Measurements from ENCODE around the gene SYK.
"Not testable (repeated sequence)": the region's sequence is repeated elsewhere in the genome, so short reads cannot be mapped to it uniquely, and the experiment has no call there.

The SYK gene

DNA sequence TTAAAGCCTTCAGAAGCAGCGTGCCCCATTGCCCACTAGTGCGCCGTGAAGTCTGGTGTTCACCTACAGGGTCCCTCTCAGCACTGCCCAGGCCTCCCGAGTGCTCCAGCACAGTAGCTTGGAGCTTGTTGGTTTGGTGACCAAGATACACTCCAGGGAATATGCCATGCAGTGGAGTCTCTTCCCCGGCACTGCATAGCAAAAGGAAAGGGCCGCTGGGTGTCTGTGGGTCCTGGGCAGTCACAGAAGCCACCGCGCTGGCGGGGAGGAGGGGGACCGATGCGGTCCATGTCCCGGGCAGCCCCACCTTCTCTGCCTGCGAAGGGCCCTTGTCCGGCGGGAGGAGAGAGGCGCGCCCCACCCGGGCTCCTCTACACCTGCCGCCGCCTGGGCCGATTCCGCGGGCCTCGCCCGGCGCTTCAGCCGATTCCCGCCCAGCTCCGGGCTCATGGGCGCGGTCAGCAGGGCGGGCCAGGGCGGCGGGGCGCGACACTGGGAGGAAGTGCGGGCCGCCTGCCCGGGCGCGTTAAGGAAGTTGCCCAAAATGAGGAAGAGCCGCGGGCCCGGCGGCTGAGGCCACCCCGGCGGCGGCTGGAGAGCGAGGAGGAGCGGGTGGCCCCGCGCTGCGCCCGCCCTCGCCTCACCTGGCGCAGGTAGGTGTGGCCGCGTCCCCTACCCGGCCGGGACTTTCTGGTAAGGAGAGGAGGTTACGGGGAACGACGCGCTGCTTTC, at the start of gene SYK:
SYK (plus strand) TSS at position 579 of the 732 bp plus-strand sequence. CDS start 42,080 bp downstream, outside the sequence.
- FAIRE-seq = no peak

DNA sequence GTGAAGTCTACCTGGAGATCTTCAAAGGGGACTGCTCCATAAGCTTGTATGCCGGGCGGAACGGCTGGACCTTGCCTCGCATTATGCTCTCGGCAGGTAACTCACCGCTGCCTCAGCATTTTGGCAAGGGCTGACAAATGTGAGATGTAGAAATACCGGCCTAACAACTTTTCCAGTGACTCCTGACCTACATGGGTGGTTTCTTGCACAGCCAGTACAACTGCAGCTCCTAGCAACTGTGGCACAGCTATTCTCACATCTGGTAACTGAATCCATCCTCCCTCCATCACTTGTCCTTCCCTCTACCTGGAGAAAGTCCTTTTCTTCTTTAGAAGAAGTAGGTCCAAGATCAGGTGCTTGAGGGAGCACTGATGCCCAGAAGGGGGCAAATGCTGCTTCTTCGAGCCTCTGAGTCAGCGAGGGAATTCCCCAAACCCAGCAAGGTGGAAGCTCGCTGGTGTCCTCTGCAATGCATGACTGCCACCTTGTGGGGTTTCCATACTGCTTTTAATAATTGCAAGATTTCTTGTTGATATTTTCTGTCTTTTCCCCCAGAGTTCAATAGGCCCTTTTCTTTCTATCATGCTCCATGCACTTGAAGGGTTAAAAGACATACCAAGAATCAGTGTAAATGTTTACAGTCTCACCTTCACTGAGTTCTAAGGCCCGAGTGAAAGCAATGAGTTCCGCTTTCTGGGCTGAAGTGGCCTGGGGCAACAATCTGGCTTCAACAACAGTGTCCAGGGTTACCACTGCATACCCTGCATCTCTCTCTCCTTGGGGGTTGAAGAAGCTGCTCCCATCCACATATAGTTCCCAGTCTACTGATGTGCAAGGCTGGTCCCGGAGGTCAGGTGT, 45.9 kb upstream of the SYK start:
- FAIRE-seq = not testable (repeated sequence)

DNA sequence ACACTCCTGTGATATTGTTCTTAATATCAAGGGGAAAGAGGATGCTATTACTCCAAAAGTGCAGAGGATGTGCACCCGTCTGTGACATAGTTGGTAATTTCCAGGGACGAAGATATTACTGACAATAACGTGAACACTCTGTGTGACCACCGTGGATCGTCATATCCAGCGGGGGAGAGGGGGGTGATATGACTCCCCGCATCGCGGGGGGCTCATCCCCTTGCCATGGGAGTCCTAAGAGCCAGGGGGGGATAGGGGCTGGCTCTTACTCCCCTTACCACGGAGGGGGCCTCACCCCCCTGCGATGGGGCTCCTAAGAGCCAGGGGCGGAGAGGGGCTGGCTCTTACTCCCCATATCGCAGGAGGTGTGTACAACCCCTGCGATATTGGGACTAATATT, 41.0 kb upstream of the SYK start:
- not testable (repeated sequence) for FAIRE-seq

DNA sequence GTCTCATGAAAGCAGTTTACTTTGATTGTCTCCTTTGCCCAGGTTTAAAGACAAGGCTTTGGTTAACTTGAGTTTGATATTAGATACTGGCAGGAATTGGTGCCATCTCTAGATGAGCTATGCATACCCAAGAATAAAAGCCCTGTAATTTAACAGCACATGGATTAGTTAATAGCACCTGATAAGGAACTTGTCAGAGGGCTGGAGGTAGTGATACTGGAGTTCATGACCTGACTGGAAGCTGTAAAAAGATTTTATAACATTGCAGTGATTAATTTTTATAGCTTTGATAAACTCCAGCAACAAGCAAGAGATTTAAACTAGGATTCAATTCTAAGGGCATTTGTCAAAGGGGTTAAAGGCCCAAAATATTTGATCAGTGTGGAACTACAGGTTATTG, 34.9 kb upstream of the SYK start:
- FAIRE-seq = no peak

DNA sequence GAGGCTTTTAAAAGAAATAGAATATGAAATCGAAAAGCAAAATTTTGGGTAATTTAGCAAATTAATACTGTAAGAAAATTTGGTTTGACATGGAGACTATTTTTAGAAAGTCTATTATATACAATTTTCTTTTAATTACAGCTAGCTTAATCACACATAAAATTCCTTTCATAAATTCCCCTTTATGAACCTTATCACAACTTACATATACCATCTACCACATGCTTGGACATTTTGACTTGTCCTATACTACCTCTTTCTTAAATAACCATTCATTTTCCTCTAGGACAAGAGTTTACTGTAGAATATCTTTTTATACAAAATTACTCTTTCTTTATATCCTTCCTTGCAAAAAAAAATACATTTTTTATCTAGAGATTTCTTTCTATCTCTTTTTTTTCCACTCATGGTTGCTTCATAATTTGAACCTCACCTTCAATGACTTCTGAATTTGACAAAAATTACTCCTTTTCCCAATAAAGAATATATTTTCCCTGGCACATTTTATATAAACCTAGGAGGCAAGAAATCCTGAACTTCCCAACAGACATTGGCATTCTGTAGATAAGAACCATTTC, 34.0 kb upstream of the SYK start:
- no peak for FAIRE-seq

DNA sequence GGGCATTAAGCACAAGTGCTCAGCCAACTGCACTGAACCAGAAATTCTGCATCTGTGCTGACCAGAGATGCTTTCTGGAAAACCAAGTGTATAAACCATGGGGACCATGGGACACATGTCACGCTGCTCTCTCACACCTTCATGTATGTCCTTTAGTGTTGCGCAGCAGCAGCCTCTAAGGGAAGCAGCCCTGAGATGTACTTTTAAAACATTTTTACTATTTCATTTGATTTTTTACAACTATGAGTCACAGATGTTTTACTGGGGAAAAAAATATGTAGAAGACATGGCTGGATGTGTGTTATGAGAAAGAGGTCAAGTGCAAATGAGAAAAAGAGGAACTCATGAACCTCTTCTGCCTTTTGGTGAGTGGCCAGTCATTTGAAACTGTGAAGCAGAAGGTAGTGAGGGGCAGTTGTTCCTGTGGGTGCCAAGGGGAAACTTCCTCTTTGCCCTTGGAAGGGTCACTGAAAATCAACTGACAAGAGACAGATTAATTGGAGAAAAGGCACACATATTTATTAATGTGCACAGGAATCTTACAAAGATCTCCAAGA, 31.4 kb upstream of the SYK start:
- FAIRE-seq = no peak

DNA sequence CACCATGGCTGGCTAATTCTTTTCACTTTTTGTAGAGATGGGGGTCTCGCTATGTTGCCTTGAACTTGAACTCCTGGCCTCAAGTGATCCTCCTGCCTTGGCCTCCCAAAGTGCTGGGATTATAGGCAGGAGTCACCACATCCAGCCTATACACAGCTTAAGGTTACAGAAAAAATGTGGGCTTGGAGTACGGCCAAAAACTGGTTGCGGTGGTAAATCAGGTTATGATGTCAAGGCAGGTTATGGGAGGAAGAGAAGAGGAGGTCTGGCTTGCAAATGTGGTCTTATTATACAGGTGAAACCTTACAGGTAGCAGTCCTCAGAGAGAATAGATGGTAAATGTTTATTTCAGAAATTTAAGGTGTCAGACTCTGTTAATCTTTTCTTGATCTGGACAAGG, 30.7 kb upstream of the SYK start:
- no peak for FAIRE-seq

DNA sequence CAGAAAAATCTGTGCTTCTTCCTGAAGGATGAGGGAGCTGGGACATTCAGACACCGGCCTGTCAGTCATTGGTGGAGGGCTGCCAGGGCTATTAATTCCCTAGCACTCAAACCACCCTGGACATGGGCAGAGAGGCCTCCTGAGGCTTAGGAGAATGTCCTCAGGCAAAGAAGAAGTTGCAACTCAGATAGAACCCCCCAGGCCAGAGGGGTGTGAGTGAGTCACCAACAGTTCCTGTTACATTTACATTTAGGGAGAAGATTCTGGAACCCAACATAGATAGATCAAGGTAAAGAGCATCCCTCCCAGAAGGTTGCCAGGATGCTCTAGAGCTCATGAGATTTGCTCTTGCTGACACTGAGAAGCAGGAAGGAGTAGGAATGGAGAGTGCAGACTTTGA, 29.2 kb upstream of the SYK start:
- no peak for FAIRE-seq

DNA sequence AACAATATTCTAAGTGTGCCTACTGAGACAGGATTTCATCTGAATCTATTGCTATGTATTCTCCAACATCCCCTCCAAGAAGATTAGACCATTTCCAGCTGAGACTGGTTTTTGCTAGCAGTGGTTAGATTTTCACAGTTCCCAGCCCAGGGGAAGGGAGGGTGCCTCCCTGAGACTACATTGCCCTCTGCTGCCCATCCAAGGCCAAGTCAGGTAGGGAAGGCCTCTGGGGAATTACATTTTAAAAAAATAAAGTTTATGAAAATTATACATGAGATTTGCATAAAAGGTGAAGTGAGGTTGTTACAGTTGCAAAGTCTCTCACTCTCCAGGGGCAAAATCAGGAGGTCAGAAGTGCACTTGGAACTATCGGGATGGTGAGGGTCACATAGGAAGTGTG, 28.0 kb upstream of the SYK start:
- FAIRE-seq = no peak

DNA sequence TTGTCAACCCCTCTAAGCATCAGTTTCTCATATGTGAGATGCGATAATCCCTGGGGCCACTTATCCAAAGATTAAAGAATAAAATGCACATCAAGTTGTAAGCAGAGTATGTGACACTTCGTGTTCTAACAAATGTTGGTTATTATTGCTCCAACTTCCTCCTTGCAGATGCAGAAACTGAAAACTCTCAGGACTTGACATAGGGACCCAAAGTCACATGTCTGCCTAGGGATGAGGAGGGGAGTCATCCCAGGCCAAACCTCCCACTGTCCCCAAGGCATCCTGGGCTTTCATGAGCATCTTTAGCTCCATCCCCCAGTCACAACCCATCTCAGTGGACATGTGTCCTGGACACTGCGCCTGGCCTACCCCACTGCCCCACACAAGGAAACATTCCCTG, 27.5 kb upstream of the SYK start:
- FAIRE-seq = no peak

DNA sequence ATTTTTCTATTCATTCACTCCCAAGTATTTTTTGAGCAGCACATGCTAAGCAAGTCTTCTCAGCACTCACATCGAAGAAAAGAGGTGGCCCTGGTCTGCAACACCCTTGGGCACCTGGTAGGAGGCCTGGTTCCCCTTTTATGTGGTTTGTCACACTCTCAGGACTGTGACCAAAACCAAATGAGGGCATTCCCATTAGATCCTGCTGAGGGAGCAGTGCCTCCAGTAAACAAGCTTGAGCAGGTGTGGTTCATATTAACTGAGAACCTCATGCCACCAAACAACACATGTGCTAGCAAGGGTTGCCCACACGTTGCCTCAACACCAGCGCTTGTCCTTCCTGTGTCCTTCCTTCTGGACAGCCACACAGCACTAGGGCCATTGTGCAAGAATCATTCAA, 26.9 kb upstream of the SYK start:
- FAIRE-seq = no peak

DNA sequence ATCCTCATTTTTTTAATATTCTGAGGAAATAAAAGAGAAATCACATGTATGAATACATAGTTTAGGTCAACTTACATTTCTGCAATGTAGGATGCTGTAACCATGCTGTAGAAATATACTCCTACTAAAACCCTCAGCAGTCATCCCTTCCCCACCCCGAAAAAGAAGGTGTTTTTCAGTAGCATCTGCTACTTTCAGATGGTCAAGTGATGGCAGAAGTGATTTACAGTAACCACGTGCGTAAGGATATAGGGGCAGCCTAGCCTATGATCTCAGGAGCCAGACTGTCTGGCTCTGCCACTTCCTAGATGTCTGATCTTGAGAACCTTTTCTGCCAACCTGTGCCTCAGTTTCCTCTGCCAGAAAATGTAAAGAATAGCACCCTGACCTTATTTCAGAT, 26.0 kb upstream of the SYK start:
- FAIRE-seq = no peak

DNA sequence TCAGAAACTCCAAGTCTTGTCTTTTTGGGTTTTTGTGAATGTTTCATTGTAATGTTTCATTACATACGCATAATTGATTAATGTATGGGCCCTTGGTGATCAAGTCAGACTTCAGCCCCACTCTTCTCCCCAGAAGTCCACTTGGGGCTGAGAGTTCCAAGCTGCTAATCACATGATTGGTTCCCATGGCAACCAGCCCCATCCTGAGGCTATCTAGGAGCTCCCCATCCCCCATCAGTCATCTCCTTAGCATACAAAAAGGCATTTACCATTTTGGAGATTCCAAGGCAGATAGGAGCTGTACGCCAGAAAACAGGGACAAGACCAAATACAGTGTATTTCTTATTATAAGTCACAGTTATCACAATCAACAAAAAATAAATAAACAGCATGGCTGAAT, 22.9 kb upstream of the SYK start:
- no peak for FAIRE-seq

DNA sequence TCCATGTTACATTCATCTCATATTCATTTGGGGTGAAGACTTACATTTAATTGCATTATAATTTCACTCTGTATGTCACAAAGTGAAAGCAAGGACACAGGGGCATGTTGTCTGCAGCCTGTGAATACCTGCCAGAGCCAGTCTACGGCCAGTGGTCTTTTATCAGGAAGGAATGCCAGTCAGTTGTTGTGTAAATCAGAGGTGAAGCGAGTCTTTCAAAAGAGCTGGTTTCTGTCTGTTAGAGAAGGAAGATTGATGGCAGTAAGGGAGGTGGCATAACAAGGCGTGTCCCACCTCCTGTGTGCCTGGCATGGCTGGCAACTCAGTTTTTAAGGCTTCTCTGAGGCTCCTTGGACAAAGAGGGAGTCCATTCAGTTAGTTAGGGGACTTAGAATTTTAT, 18.1 kb upstream of the SYK start:
- FAIRE-seq = no peak

DNA sequence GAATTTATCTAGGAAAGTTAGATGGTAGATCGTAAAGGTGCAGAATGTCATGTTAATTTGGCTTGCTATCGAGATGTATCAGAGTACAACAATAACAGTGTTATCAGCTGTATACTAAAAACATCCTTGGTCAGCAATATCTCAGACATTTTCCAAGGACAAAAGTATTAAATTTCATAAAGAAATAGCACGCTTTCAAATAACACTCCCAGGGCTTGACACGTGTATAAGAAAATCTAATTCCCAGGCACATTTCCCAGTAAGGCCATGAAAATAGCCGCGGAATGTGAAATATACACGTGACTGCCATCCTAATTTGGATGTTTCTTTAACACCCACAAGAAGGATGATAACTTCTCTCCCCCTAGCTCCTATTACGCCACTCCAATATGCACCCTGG, 17.7 kb upstream of the SYK start:
- FAIRE-seq = no peak

DNA sequence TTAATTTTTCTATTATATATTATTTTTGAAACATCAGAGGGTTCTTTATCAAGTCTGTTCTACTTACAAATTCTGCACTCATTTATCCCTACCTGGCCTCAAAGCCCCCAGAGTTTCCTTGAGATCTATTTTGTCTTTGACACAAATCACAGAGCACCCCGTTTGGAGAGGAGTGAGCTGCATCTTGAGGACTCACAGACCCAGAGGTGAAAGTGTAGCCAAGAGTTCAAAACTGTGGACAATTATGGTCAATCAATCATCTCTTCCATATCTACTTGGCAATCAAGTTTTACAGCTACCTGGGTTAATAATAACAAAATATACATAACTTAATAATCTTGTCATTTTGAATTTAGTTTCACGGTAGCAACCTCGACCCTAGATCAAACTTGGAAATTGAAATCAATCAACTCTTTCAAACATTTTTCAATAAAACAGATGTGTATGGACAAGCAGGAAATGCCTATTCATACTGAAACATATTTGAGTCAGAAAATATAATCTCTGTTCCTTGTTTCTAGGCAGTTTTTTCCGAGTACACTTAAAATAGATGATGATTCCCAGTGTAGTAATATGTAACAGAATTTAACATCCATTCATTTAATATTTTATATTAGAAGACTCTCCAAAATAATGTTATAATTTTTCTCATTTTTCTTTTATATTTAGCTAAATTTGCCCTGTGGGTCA, 13.7 kb upstream of the SYK start:
- FAIRE-seq = no peak

DNA sequence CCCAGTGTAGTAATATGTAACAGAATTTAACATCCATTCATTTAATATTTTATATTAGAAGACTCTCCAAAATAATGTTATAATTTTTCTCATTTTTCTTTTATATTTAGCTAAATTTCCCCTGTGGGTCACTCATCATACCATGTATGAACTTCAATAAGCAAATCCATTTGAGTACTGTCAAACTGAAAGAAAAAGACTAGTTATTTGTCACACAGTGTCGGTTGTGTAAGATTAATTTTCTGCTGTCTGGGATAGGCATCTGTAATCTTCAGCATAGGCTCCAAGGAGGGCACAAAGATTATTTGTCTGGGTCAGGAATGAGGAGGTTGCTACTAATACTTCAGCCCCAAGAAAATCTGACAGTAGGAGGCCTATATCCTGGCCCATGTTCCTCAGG, 13.1 kb upstream of the SYK start:
- not testable (repeated sequence) for FAIRE-seq

DNA sequence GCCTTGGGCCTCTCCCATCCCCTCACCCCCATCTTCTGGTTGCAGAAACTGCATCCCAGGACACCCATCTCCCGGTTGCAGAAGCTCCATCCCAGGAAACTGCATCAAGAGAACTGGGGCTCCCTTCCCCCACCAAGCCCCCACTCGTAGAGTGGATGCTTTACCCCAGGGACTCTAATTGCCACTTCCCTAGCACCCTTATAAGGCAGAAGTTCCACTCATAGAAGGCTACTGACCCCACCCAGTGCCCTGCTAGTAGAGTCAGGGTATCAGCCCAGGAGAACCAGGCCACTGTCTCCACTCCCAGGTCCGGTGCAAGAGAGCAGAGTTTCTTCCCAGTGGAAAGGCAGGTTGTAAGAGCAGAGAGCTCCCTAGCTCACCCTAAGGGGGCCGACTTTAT, 12.2 kb upstream of the SYK start:
- FAIRE-seq = no peak

DNA sequence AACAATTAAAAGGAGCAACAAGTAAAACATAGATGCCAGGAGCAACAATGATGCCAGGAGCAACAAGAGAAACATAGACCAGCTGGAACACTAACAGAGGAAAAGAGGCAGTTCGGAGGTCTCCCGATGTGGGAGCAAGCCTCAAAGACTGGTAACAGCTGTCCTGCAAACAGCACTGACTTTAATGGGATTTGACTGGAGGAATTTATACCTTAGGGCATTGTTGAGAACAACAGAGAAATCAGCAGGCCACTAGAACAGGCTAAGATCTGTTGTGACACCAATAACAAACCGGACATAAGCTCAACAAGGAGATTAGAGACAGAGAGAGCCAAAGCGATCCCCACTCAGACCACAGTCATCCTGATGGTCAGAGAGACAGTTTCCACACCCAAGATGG, 11.8 kb upstream of the SYK start:
- FAIRE-seq = no peak

DNA sequence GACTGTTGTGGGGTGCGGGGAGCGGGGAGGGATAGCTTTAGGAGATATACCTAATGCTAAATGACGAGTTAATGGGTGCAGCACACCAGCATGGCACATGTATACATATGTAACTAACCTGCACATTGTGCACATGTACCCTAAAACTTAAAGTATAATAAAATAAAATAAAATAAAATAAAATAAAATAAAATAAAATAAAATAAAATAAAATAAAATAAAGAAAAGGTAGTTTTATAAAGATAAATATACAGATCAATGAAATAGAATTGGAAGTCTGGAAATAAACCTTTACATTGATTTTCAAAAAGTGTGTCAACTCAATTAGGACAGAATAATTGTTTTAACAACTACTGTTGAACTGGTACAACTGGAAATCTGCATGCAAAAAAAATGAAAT, 8.6 kb upstream of the SYK start:
- FAIRE-seq = not testable (repeated sequence)

DNA sequence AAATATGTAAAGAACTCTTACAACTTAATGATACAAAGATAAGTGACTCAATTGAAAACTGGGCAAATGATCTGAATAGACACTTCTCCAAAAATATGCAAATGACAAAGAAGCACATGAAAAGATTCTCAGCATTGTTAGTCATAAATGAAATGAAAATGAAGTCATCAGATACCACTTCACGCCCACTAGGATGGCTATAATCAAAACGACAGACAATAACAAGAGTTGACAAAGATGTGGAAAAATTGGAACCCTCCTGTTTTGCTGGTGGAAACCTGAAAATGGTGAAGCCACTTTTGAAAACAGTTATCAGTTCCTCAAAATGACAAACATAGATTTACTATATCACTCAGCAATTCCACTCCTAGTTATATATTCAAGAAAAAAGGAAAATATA, 7.9 kb upstream of the SYK start:
- FAIRE-seq = no peak

DNA sequence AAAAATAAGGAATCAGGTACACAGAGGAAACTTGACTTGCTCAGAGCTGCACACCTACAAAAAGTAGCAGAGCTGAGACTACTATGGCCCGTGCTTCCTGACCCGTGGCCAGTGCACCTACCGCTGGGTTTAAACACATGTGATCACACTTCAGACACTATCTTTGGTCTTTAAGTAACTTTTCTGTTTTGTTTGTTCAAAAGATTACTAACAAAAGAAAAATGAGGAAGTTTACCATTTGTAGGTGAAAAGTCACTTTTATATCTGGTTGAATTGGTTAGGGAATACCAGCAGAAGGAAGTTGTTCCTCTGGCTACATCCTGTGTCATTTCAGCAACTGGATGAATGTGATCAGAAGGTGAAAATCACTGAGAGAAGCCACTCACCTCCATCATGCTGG, 6.5 kb upstream of the SYK start:
- no peak for FAIRE-seq

DNA sequence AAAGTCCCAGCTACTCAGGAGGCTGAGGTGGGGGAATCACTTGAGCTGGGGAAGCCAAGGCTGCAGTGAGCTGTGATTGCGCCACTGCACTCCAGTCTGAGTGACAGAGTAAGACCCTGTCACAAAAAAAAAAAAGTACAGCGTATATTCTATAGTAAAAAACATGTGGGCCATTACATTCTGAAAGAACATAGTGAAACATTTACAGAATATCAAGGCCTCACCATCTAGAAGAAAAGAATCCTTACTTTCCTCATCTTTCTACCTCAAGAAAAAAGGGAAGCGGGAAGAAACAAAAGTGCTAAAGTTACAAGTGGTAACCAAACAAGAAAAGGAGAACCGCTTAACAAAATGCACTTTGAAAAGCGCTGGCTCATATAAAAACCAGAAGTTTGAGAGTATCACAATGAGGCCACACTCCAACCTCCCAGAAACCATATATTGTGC, 5.7 kb upstream of the SYK start:
- FAIRE-seq = no peak

Measured in TTC549 (cell line).